ENCODE data around the gene PEAR1. TPM values are rescaled to one million over a fixed set of nuclear protein-coding genes. Genes with fewer than 3 reads are reported as not detected.

Gene PEAR1
- total and polyA plus RNA-seq, 2 of the 4 experiments (the other 2 are of a cell fraction) = 2.0 to 44.4 TPM

DNA sequence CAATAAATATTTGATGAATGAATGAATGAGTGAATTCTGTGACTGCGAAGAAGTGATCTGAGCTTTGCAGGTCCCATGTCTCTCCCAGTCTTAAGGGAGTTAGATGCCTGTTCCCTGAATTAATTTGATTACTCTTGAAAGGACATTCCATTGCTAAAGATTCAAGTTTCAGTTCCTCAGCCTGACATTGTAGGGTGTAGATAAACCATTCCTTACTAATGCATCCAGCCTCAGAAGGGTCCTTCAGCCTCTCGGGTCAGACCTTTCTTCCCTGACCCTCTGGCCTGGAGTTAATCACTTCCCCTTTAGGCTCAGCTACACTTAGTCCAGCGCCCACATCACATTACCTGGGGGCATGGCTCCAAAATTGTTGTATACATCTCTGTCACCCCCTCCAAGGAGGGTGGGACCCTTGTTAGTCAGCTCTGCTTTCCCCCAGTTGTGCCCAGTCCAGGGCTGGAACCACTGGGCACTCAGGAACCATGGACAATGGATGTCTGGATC lies 37.2 kb upstream of the PEAR1 start:
- Histone ChIP-seq H3K36me3 (ENCODE audit: control insufficient read depth, insufficient read depth, low read length) (no peaks in the 10 kb centered on the region), H3K27me3 (ENCODE audit: control insufficient read depth, insufficient read depth, low read length) (peaks cover 82% of the 10 kb centered on the region), H3K56ac (ENCODE audit: extremely low read depth, insufficient read depth, low read length) (no peak overlapping the region), H3K4me3 (ENCODE audit: insufficient read depth, low read depth, low read length) (no peak overlapping the region), H3K18ac (ENCODE audit: low read depth, low read length) (no peak overlapping the region), H2BK120ac (ENCODE audit: low read depth, low read length) (no peak overlapping the region), H4K91ac (ENCODE audit: insufficient read depth, low read depth, low read length) (no peak overlapping the region), H2AK9ac (replicated peaks; ENCODE audit: low read depth, low read length, poor library complexity) (no peak overlapping the region), H3K4me2 (ENCODE audit: low read depth, low read length) (no peak overlapping the region), H2AK5ac (ENCODE audit: low read depth, low read length) (no peak overlapping the region), H2AFZ (replicated peaks; ENCODE audit: low read length, poor library complexity) (no peak overlapping the region), H3K9ac (ENCODE audit: low read depth, low read length) (no peak overlapping the region), H4K5ac (ENCODE audit: low read depth, low read length) (no peak overlapping the region), H3K79me1 (ENCODE audit: low read depth in 1 of 2, low read length in 2 of 2) (no peaks in the 10 kb centered on the region), H4K8ac (ENCODE audit: low read depth in 2 of 2, low read length in 2 of 2) (no peak overlapping the region), H2BK15ac (ENCODE audit: low read depth, low read length) (no peak overlapping the region), H3K9me3 (ENCODE audit: control insufficient read depth, insufficient read depth, low read length) (no peaks in the 10 kb centered on the region; the same call in 1 of the 2 replicates), H3K9me1 (ENCODE audit: insufficient read depth, low read length) (no peaks in the 10 kb centered on the region), H3K4me1 (ENCODE audit: control insufficient read depth, insufficient read depth, low read length) (peaks cover 6% of the 10 kb centered on the region; the same call in 1 of the 2 replicates), H3K27ac (ENCODE audit: insufficient read depth, low read length) (no peak overlapping the region), H3K23ac (ENCODE audit: low read depth, low read length) (no peak overlapping the region), H3K4ac (ENCODE audit: low read depth, low read length) (no peak overlapping the region), H2BK20ac (ENCODE audit: low read depth, low read length) (no peak overlapping the region), H3K14ac (replicated peaks; ENCODE audit: low read depth, low read length) (no peak overlapping the region), H4K20me1 (ENCODE audit: insufficient read depth, low read length) (peaks cover 8% of the 10 kb centered on the region; the same call in 1 of the 2 replicates), H2BK5ac (ENCODE audit: low read depth, low read length, poor library complexity, severe bottlenecking) (no peak overlapping the region)
- intact Hi-C loops (cut with micrococcal nuclease) = no loop called here
- BruUV-seq (replicated peaks) = no TSS peak
- no CpG with 5 or more reads among the region's 3 CpGs for WGBS, 2 experiments (ENCODE audit: extremely low coverage in 2 of 2, insufficient read length in 1 of 2)
- ChIA-PET POLR2A (ENCODE audit: unreplicated experiment) (no interaction called here), CTCF (interaction anchor here (0.7 to 1.0 kb wide), 3 partner anchors 18 to 129 kb away, joined by 3 to 4 read pairs (median 3); no protein-coding TSS in a partner anchor)
- ATAC-seq (ENCODE audit: low read depth) (no peak), DNase-seq (no peak)
- dilution Hi-C loops (cut with HindIII; ENCODE audit: low sequenced_read_pairs, unreplicated experiment) = no loop called here
- TF ChIP-seq RFX5 (IDR thresholded peaks at IDR 0.05; ENCODE audit: low read depth, low read length) (no peak), MAZ (IDR thresholded peaks at IDR 0.05; ENCODE audit: borderline replicate concordance, low read depth, low read length) (no peak), POLR2A (IDR thresholded peaks at IDR 0.05; ENCODE audit: low read depth, low read length) (no peak), NFE2L2 (IDR thresholded peaks at IDR 0.05; ENCODE audit: low read depth, low read length) (no peak), BHLHE40 (IDR thresholded peaks at IDR 0.05; ENCODE audit: low read depth, low read length) (no peak)
- TF ChIP-seq, protein P1, sequence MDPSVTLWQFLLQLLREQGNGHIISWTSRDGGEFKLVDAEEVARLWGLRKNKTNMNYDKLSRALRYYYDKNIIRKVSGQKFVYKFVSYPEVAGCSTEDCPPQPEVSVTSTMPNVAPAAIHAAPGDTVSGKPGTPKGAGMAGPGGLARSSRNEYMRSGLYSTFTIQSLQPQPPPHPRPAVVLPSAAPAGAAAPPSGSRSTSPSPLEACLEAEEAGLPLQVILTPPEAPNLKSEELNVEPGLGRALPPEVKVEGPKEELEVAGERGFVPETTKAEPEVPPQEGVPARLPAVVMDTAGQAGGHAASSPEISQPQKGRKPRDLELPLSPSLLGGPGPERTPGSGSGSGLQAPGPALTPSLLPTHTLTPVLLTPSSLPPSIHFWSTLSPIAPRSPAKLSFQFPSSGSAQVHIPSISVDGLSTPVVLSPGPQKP (IDR thresholded peaks at IDR 0.05; ENCODE audit: borderline replicate concordance, low read depth, low read length) = no peak
- TF ChIP-seq, protein P2, sequence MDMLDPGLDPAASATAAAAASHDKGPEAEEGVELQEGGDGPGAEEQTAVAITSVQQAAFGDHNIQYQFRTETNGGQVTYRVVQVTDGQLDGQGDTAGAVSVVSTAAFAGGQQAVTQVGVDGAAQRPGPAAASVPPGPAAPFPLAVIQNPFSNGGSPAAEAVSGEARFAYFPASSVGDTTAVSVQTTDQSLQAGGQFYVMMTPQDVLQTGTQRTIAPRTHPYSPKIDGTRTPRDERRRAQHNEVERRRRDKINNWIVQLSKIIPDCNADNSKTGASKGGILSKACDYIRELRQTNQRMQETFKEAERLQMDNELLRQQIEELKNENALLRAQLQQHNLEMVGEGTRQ (IDR thresholded peaks at IDR 0.05; ENCODE audit: low read depth, low read length) = no peak
- in situ Hi-C loops (cut with MboI; ENCODE audit: low sequenced_read_pairs) = no loop called here

Data from IMR-90 (cell line).